ENCODE results near the gene ALDH1L1. TPM values are rescaled to one million over a fixed set of nuclear protein-coding genes. Genes with fewer than 3 reads are reported as not detected.

Gene ALDH1L1
- total and polyA plus RNA-seq, 2 of the 13 experiments (the other 11 are each of a cell fraction or from before 2014, with no cell fraction given) = 11.2 to 28.7 TPM

DNA sequence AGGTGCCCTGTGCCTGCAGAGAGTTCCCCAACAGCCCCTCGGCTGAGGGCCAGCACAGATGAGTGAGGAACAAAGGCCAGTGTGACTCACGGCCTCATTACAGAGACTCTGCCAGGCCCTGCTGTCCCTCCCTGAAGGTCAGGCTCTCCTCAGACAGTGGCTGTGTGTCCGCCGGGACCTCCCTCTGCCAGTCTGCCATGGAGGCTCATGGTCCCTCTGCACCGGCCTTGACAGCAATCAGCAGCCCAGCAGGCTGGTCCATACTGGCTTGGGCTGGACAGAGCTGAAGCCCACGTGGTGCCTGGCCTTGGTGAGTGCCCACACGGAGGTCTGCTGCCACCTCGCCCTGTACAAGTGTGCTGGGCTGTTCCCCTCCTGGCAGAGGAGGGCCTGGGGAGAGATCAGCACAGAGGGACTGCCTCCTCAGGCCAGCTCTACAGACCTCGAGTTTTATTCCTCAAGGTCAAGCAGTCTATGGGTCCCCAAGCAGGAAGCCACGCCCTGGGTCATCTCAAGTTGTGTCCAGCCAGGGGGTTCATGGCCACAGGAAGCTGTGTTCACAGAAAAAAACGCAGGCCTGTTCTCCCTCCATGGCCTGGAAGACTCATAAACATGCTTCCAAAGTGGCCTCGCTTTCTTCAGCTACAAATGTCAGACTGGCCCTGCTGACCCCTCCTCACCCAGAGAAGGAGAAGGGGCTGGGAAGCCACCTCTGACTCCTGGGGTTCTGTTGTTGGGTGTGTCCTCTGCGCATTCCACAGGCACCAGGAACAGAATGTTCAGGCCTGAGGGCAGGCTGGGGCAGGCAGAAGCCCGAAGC lies 123.5 kb downstream of the ALDH1L1 start (continued):
- TF ChIP-seq SOX13 (IDR thresholded peaks at IDR 0.05) (no peak), SOX13 (CRISPR knock-in tag; conservative IDR thresholded peaks at IDR 0.05 in 1 of 2, IDR thresholded peaks at IDR 0.05 in 1 of 2) (peak in 1 of 2 experiments; percentile 76; a peak in 2 of 4 replicates), HOXD1 (CRISPR knock-in tag; IDR thresholded peaks at IDR 0.05) (no peak), RARA (CRISPR knock-in tag; IDR thresholded peaks at IDR 0.05) (peak; percentile 66), RARG (CRISPR knock-in tag; IDR thresholded peaks at IDR 0.05; ENCODE audit: low read depth) (no peak), ZNF207 (IDR thresholded peaks at IDR 0.05; ENCODE audit: borderline replicate concordance) (no peak), ZFY (CRISPR knock-in tag; IDR thresholded peaks at IDR 0.05) (peak; percentile 56; the same call in 1 of the 2 replicates), POLR2G (IDR thresholded peaks at IDR 0.05; ENCODE audit: low read depth, low read length) (peak; percentile 30; the same call in 1 of the 2 replicates), ZNF337 (CRISPR knock-in tag; IDR thresholded peaks at IDR 0.05; ENCODE audit: borderline replicate concordance, low read depth) (no peak), PHF20 (CRISPR knock-in tag; IDR thresholded peaks at IDR 0.05) (no peak), ZBTB7A (CRISPR knock-in tag; IDR thresholded peaks at IDR 0.05) (no peak), ZBTB1 (CRISPR knock-in tag; IDR thresholded peaks at IDR 0.05; ENCODE audit: borderline replicate concordance) (no peak), ZFP41 (CRISPR knock-in tag; IDR thresholded peaks at IDR 0.05; ENCODE audit: borderline replicate concordance) (no peak), ZNF775 (CRISPR knock-in tag; IDR thresholded peaks at IDR 0.05; ENCODE audit: borderline replicate concordance) (no peak), SAFB2 (CRISPR knock-in tag; IDR thresholded peaks at IDR 0.05; ENCODE audit: borderline replicate concordance, low read depth) (no peak), ZNF660 (CRISPR knock-in tag; IDR thresholded peaks at IDR 0.05; ENCODE audit: borderline replicate concordance, low read depth) (no peak), ZFAT (CRISPR knock-in tag; conservative IDR thresholded peaks at IDR 0.05) (no peak), ZNF850 (CRISPR knock-in tag; conservative IDR thresholded peaks at IDR 0.05) (no peak), KDM3A (CRISPR knock-in tag; IDR thresholded peaks at IDR 0.05; ENCODE audit: low read depth) (no peak), SMARCC2 (IDR thresholded peaks at IDR 0.05) (no peak), RELA (CRISPR knock-in tag; IDR thresholded peaks at IDR 0.05) (no peak)
- TF ChIP-seq, protein P1, sequence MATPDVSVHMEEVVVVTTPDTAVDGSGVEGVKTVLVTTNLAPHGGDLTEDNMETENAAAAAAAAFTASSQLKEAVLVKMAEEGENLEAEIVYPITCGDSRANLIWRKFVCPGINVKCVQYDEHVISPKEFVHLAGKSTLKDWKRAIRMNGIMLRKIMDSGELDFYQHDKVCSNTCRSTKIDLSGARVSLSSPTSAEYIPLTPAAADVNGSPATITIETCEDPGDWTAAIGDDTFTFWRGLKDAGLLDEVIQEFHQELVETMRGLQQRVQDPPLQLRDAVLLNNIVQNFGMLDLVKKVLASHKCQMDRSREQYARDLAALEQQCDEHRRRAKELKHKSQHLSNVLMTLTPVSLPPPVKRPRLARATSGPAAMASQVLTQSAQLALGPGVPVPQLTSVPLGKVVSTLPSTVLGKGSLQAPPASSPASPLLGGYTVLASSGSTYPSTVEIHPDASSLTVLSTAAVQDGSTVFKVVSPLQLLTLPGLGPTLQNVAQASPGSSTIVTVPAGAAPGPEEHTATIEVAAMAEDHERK (CRISPR knock-in tag; IDR thresholded peaks at IDR 0.05; ENCODE audit: low read depth) = no peak
- TF ChIP-seq, protein P2, sequence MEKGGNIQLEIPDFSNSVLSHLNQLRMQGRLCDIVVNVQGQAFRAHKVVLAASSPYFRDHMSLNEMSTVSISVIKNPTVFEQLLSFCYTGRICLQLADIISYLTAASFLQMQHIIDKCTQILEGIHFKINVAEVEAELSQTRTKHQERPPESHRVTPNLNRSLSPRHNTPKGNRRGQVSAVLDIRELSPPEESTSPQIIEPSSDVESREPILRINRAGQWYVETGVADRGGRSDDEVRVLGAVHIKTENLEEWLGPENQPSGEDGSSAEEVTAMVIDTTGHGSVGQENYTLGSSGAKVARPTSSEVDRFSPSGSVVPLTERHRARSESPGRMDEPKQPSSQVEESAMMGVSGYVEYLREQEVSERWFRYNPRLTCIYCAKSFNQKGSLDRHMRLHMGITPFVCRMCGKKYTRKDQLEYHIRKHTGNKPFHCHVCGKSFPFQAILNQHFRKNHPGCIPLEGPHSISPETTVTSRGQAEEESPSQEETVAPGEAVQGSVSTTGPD (CRISPR knock-in tag; IDR thresholded peaks at IDR 0.05) = no peak
- TF ChIP-seq, protein P3, sequence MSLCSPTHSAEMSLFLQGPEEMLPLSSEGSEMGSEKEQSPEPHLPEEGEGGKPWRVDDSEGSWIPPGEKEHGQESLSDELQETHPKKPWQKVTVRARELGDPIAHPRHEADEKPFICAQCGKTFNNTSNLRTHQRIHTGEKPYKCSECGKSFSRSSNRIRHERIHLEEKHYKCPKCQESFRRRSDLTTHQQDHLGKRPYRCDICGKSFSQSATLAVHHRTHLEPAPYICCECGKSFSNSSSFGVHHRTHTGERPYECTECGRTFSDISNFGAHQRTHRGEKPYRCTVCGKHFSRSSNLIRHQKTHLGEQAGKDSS (CRISPR knock-in tag; IDR thresholded peaks at IDR 0.05; ENCODE audit: borderline replicate concordance, low read depth) = 0 out of 2 replicates have a peak, but pooled peaks have one; percentile 47
- TF ChIP-seq, protein P4, sequence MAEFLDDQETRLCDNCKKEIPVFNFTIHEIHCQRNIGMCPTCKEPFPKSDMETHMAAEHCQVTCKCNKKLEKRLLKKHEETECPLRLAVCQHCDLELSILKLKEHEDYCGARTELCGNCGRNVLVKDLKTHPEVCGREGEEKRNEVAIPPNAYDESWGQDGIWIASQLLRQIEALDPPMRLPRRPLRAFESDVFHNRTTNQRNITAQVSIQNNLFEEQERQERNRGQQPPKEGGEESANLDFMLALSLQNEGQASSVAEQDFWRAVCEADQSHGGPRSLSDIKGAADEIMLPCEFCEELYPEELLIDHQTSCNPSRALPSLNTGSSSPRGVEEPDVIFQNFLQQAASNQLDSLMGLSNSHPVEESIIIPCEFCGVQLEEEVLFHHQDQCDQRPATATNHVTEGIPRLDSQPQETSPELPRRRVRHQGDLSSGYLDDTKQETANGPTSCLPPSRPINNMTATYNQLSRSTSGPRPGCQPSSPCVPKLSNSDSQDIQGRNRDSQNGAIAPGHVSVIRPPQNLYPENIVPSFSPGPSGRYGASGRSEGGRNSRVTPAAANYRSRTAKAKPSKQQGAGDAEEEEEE (CRISPR knock-in tag; IDR thresholded peaks at IDR 0.05; ENCODE audit: borderline replicate concordance) = no peak

Measured in HepG2 (cell line).